ENCODE measurements around the gene UROC1. TPM values are rescaled to one million over a fixed set of nuclear protein-coding genes. Genes with fewer than 3 reads are reported as not detected.

UROC1 gene
- 0.38 TPM for total RNA-seq
- 0.07 TPM for polyA plus RNA-seq
- long read RNA-seq, donor 1, result 0 reads
- long read RNA-seq, donor 2, result 0 reads
- long read RNA-seq, donor 3, result 0 reads
- long read RNA-seq, donor 4, result 0 reads
- long read RNA-seq, donor 5, result 0 reads
- long read RNA-seq, donor 6, result 0 reads
- long read RNA-seq, donor 7, result 0 reads
- long read RNA-seq, donor 8, result 0 reads
- long read RNA-seq, donor 9, result 0 reads
- long read RNA-seq, donor 10, result 0 reads

GRCh38 chr3:126517291-126517951 is at the start of gene UROC1:
UROC1 (minus strand) TSS chr3:126517773; CDS start chr3:126517719, 54 bp downstream.
- peaks cover 0 to 10% of the 10 kb centered on the region in 2 donors for H3K4me1 ChIP-seq (ENCODE audit: control insufficient read depth in 2 of 2, insufficient read depth in 2 of 2, low read length in 2 of 2)
- WGBS, result 94% methylated on average over 16 of the region's 16 CpGs
- H3K9me3 ChIP-seq (ENCODE audit: control insufficient read depth in 2 of 2, insufficient read depth in 1 of 2, low read length in 1 of 2), result no peaks in the 10 kb centered on the region
- peaks cover 0 to 2% of the 10 kb centered on the region in 2 donors for H3K27me3 ChIP-seq (ENCODE audit: control insufficient read depth in 2 of 2, insufficient read depth in 1 of 2, low read length in 1 of 2)
- H3K4me3 ChIP-seq (ENCODE audit: low read length in 2 of 2), result no peak within 1 kb of the TSS
- H3K36me3 ChIP-seq (ENCODE audit: control insufficient read depth in 2 of 2, insufficient read depth in 2 of 2, low read length in 1 of 2), result no peaks in the 10 kb centered on the region
- no peak for DNase-seq (ENCODE audit: low read depth in 6 of 9, low spot score in 9 of 9)
- no peak within 1 kb of the TSS for H3K27ac ChIP-seq (ENCODE audit: low read depth in 1 of 2, low read length in 1 of 2)

GRCh38 chr3:126562737-126563276 is 45.2 kb upstream of the UROC1 start:
- no peak overlapping the region for H3K27ac ChIP-seq (ENCODE audit: low read depth in 1 of 2, low read length in 1 of 2)
- H3K9me3 ChIP-seq (ENCODE audit: control insufficient read depth in 2 of 2, insufficient read depth in 1 of 2, low read length in 1 of 2), result no peaks in the 10 kb centered on the region
- H3K27me3 ChIP-seq (ENCODE audit: control insufficient read depth in 2 of 2, insufficient read depth in 1 of 2, low read length in 1 of 2), result no peaks in the 10 kb centered on the region
- DNase-seq (ENCODE audit: low read depth in 6 of 9, low spot score in 9 of 9), result no peak
- no peak overlapping the region for H3K4me3 ChIP-seq (ENCODE audit: low read length in 2 of 2)
- no peaks in the 10 kb centered on the region for H3K36me3 ChIP-seq (ENCODE audit: control insufficient read depth in 2 of 2, insufficient read depth in 2 of 2, low read length in 1 of 2)
- WGBS, result 96% methylated on average over 2 of the region's 2 CpGs
- H3K4me1 ChIP-seq (ENCODE audit: control insufficient read depth in 2 of 2, insufficient read depth in 2 of 2, low read length in 2 of 2), result no peaks in the 10 kb centered on the region

DNA sequence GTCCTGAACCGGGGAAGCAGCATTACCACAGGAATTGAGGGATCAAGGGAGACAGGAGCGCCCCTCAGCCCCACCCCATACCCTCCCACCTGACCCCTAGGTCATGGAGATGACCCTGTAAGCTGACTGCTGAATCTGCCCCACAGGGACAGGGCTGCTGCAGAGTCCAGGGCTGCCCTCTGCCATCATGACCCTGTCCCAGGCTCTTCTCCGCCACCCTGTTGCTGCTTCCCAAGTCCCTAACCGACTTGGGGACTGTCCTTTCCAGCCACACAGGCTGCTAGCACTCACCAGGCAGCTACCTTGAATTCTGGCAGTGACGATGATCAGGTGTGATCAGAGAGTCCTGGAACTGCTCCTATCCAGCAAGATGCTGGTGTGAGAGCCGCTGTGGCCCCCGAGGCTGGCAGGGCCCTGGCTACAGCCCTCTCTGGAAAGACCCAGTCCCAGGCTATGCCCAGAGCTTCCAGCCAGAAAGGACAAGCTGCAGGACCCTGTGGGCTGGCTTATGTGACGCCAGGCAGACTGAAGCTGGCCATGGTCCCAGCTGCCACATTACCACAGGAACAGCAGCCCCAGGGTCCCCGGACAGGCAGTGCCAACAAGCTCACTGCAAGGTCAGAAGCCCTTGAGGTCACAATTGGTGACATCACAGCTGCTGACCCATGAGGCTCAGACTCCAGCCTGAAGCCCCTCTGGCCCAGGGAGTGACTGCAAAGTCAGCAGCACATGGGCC is 40.9 kb upstream of the UROC1 start, which contains the start of gene C3orf22:
C3orf22 (minus strand) TSS at position 597 of the 736 bp plus-strand sequence. CDS start 5,542 bp downstream, outside the sequence.
- no peak within 1 kb of the TSS for H3K27ac ChIP-seq (ENCODE audit: low read depth in 1 of 2, low read length in 1 of 2)
- no peaks in the 10 kb centered on the region for H3K4me1 ChIP-seq (ENCODE audit: control insufficient read depth in 2 of 2, insufficient read depth in 2 of 2, low read length in 2 of 2)
- no peak for DNase-seq (ENCODE audit: low read depth in 6 of 9, low spot score in 9 of 9)
- 94% methylated on average over 9 of the region's 9 CpGs for WGBS
- peaks cover 0 to 2% of the 10 kb centered on the region in 2 donors for H3K9me3 ChIP-seq (ENCODE audit: control insufficient read depth in 2 of 2, insufficient read depth in 1 of 2, low read length in 1 of 2)
- no peaks in the 10 kb centered on the region for H3K27me3 ChIP-seq (ENCODE audit: control insufficient read depth in 2 of 2, insufficient read depth in 1 of 2, low read length in 1 of 2)
- no peak within 1 kb of the TSS for H3K4me3 ChIP-seq (ENCODE audit: low read length in 2 of 2)
- no peaks in the 10 kb centered on the region for H3K36me3 ChIP-seq (ENCODE audit: control insufficient read depth in 2 of 2, insufficient read depth in 2 of 2, low read length in 1 of 2)

- DNase-seq (ENCODE audit: low read depth in 6 of 9, low spot score in 9 of 9), result no peak
- Histone ChIP-seq H3K27me3 (ENCODE audit: control insufficient read depth in 2 of 2, insufficient read depth in 1 of 2, low read length in 1 of 2) (no peaks in the 10 kb centered on the region), H3K4me1 (ENCODE audit: control insufficient read depth in 2 of 2, insufficient read depth in 2 of 2, low read length in 2 of 2) (no peaks in the 10 kb centered on the region), H3K36me3 (ENCODE audit: control insufficient read depth in 2 of 2, insufficient read depth in 2 of 2, low read length in 1 of 2) (no peaks in the 10 kb centered on the region), H3K4me3 (ENCODE audit: low read length in 2 of 2) (no peak overlapping the region), H3K9me3 (ENCODE audit: control insufficient read depth in 2 of 2, insufficient read depth in 1 of 2, low read length in 1 of 2) (peaks cover 0 to 3% of the 10 kb centered on the region in 2 donors), H3K27ac (ENCODE audit: low read depth in 1 of 2, low read length in 1 of 2) (no peak overlapping the region)
- WGBS, result 89% methylated on average over 6 of the region's 6 CpGs
These were observed 40.2 kb upstream of the UROC1 start for GRCh38 chr3:126557761-126558160.

GRCh38 chr3:126557415-126557745 is 39.8 kb upstream of the UROC1 start:
- Histone ChIP-seq H3K27me3 (ENCODE audit: control insufficient read depth in 2 of 2, insufficient read depth in 1 of 2, low read length in 1 of 2) (no peaks in the 10 kb centered on the region), H3K4me1 (ENCODE audit: control insufficient read depth in 2 of 2, insufficient read depth in 2 of 2, low read length in 2 of 2) (no peaks in the 10 kb centered on the region), H3K9me3 (ENCODE audit: control insufficient read depth in 2 of 2, insufficient read depth in 1 of 2, low read length in 1 of 2) (peaks cover 0 to 3% of the 10 kb centered on the region in 2 donors), H3K36me3 (ENCODE audit: control insufficient read depth in 2 of 2, insufficient read depth in 2 of 2, low read length in 1 of 2) (no peaks in the 10 kb centered on the region), H3K27ac (ENCODE audit: low read depth in 1 of 2, low read length in 1 of 2) (no peak overlapping the region), H3K4me3 (ENCODE audit: low read length in 2 of 2) (no peak overlapping the region)
- 97% methylated on average over 11 of the region's 11 CpGs for WGBS
- no peak for DNase-seq (ENCODE audit: low read depth in 6 of 9, low spot score in 9 of 9)

GRCh38 chr3:126556637-126557414 is 39.3 kb upstream of the UROC1 start:
- DNase-seq (ENCODE audit: low read depth in 6 of 9, low spot score in 9 of 9), result no peak
- 98% methylated on average over 8 of the region's 8 CpGs for WGBS
- H3K9me3 ChIP-seq (ENCODE audit: control insufficient read depth in 2 of 2, insufficient read depth in 1 of 2, low read length in 1 of 2), result peaks cover 0 to 3% of the 10 kb centered on the region in 2 donors
- H3K36me3 ChIP-seq (ENCODE audit: control insufficient read depth in 2 of 2, insufficient read depth in 2 of 2, low read length in 1 of 2), result no peaks in the 10 kb centered on the region
- no peaks in the 10 kb centered on the region for H3K27me3 ChIP-seq (ENCODE audit: control insufficient read depth in 2 of 2, insufficient read depth in 1 of 2, low read length in 1 of 2)
- no peak overlapping the region for H3K27ac ChIP-seq (ENCODE audit: low read depth in 1 of 2, low read length in 1 of 2)
- no peaks in the 10 kb centered on the region for H3K4me1 ChIP-seq (ENCODE audit: control insufficient read depth in 2 of 2, insufficient read depth in 2 of 2, low read length in 2 of 2)
- no peak overlapping the region for H3K4me3 ChIP-seq (ENCODE audit: low read length in 2 of 2)

- H3K27ac ChIP-seq (ENCODE audit: low read depth in 1 of 2, low read length in 1 of 2), result no peak overlapping the region
- WGBS, result 87% methylated on average over 10 of the region's 10 CpGs
- no peaks in the 10 kb centered on the region for H3K27me3 ChIP-seq (ENCODE audit: control insufficient read depth in 2 of 2, insufficient read depth in 1 of 2, low read length in 1 of 2)
- no peak overlapping the region for H3K4me3 ChIP-seq (ENCODE audit: low read length in 2 of 2)
- H3K9me3 ChIP-seq (ENCODE audit: control insufficient read depth in 2 of 2, insufficient read depth in 1 of 2, low read length in 1 of 2), result peaks cover 0 to 3% of the 10 kb centered on the region in 2 donors
- H3K36me3 ChIP-seq (ENCODE audit: control insufficient read depth in 2 of 2, insufficient read depth in 2 of 2, low read length in 1 of 2), result no peaks in the 10 kb centered on the region
- H3K4me1 ChIP-seq (ENCODE audit: control insufficient read depth in 2 of 2, insufficient read depth in 2 of 2, low read length in 2 of 2), result peaks cover 0 to 6% of the 10 kb centered on the region in 2 donors
- no peak for DNase-seq (ENCODE audit: low read depth in 6 of 9, low spot score in 9 of 9)
These were observed 38.4 kb upstream of the UROC1 start for GRCh38 chr3:126555795-126556636.

Measured in thymus (tissue), 14 donors.